GM12878 (cell line): ENCODE results near the gene RPS28.

Experiments
- FOXK2 ChIP-seq: fragments of 450-650 bp; IDR thresholded peaks from 2 replicates; pipeline ENCODE4 v1.6.1; 2017; ENCODE audit warnings: mild to moderate bottlenecking, moderate library complexity
- HDAC6 ChIP-seq: fragments of 200-600 bp; sonication (generic); IDR thresholded peaks from one replicate; pipeline ENCODE4 v1.8.0; 2017; ENCODE audit warnings: antibody characterized with exemption; ENCODE audit not compliant: unreplicated experiment
- HDGF ChIP-seq: fragments of 450-650 bp; IDR thresholded peaks from 2 replicates; pipeline ENCODE4 v1.6.1; 2016; ENCODE audit warnings: antibody characterized with exemption
- MTA2 ChIP-seq: fragments of 450-650 bp; IDR thresholded peaks from 2 replicates; pipeline ENCODE4 v1.6.1; 2016; ENCODE audit warnings: low read depth, mild to moderate bottlenecking, moderate library complexity
- NR2C1 ChIP-seq: fragments of 450-650 bp; IDR thresholded peaks from 2 replicates; pipeline ENCODE4 v1.6.1; 2017; ENCODE audit warnings: antibody characterized with exemption, mild to moderate bottlenecking, moderate library complexity
- POLR2AphosphoS5 ChIP-seq: IDR thresholded peaks from 2 replicates; pipeline ENCODE4 v1.6.1; 2011; ENCODE audit warnings: mild to moderate bottlenecking, low read length, inconsistent platforms
- TF ChIP-seq, protein P1 (sequence below), 3 experiments: IDR thresholded peaks in 2 of 3; conservative IDR thresholded peaks in 1 of 3; 2 replicates each; pipeline ENCODE4 v1.5.1; 2011; ENCODE audit warnings: low read depth in 3 of 3, low read length in 3 of 3, mild to moderate bottlenecking in 3 of 3, control low read depth in 2 of 3, moderate library complexity in 2 of 3, inconsistent platforms in 1 of 3, mixed read lengths in 1 of 3; ENCODE audit not compliant: control insufficient read depth in 2 of 3, insufficient read depth in 1 of 3; ENCODE audit errors: extremely low read depth in 1 of 3
- TF ChIP-seq, protein P2 (sequence below): fragments of 450-650 bp; IDR thresholded peaks from 2 replicates; pipeline ENCODE4 v1.6.1; 2017; ENCODE audit warnings: mild to moderate bottlenecking, low read depth, inconsistent platforms; ENCODE audit not compliant: poor library complexity, severe bottlenecking
- TF ChIP-seq, protein P3 (sequence below): IDR thresholded peaks from 2 replicates; pipeline ENCODE4 v1.6.1; 2012; ENCODE audit warnings: mild to moderate bottlenecking, low read depth, low read length

DNA sequence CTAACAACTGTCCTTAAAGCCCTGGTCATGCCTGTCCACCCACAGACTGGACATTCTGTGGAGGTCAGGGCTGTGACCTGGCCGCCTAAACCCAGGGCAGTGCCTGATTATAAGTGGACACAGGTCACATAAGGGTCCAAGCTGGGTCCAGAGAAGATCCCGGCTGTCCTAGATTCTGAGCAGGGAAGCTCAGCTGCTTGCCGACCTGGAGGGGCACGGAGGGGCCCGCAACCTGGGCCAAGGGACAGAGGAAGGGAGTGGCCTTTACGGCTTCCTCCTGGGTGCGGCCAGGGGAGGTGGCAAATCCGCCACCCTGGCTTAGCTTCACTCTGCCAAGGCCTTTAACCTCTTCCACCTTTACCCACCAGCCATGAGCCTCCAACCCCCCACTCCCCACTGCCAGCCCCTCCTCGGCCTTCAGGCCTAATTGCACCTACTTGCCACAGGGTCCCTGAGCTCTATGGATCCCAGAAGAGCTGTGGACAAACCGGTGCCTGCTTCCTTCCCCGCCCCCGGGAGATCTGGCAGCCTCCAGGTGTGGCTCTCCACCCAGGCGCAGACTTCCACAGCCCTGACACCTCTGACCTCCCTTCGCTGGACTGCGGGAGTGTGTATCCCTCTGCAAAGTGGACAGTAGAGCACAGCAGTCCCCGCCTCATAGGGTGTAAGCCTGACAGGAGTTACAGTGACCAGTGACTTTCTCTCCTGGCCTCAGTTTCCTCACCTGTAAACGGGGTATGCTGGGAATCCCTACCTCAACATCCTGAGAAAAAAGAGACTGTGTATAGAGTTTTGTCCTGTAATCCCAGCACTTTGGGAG is 14.9 kb upstream of the RPS28 start:
- no peak for TF ChIP-seq POLR2AphosphoS5
- no peak for TF ChIP-seq NR2C1
- TF ChIP-seq, protein P1, sequence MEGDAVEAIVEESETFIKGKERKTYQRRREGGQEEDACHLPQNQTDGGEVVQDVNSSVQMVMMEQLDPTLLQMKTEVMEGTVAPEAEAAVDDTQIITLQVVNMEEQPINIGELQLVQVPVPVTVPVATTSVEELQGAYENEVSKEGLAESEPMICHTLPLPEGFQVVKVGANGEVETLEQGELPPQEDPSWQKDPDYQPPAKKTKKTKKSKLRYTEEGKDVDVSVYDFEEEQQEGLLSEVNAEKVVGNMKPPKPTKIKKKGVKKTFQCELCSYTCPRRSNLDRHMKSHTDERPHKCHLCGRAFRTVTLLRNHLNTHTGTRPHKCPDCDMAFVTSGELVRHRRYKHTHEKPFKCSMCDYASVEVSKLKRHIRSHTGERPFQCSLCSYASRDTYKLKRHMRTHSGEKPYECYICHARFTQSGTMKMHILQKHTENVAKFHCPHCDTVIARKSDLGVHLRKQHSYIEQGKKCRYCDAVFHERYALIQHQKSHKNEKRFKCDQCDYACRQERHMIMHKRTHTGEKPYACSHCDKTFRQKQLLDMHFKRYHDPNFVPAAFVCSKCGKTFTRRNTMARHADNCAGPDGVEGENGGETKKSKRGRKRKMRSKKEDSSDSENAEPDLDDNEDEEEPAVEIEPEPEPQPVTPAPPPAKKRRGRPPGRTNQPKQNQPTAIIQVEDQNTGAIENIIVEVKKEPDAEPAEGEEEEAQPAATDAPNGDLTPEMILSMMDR (IDR thresholded peaks at IDR 0.05 in 2 of 3, conservative IDR thresholded peaks at IDR 0.05 in 1 of 3; ENCODE audit: control insufficient read depth in 2 of 3, extremely low read depth in 1 of 3, insufficient read depth in 1 of 3, low read depth in 3 of 3, low read length in 3 of 3) = no peak
- TF ChIP-seq FOXK2 = no peak
- TF ChIP-seq, protein P2, sequence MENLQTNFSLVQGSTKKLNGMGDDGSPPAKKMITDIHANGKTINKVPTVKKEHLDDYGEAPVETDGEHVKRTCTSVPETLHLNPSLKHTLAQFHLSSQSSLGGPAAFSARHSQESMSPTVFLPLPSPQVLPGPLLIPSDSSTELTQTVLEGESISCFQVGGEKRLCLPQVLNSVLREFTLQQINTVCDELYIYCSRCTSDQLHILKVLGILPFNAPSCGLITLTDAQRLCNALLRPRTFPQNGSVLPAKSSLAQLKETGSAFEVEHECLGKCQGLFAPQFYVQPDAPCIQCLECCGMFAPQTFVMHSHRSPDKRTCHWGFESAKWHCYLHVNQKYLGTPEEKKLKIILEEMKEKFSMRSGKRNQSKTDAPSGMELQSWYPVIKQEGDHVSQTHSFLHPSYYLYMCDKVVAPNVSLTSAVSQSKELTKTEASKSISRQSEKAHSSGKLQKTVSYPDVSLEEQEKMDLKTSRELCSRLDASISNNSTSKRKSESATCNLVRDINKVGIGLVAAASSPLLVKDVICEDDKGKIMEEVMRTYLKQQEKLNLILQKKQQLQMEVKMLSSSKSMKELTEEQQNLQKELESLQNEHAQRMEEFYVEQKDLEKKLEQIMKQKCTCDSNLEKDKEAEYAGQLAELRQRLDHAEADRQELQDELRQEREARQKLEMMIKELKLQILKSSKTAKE = no peak
- TF ChIP-seq MTA2 = no peak
- TF ChIP-seq HDGF = no peak
- no peak for TF ChIP-seq HDAC6
- TF ChIP-seq, protein P3, sequence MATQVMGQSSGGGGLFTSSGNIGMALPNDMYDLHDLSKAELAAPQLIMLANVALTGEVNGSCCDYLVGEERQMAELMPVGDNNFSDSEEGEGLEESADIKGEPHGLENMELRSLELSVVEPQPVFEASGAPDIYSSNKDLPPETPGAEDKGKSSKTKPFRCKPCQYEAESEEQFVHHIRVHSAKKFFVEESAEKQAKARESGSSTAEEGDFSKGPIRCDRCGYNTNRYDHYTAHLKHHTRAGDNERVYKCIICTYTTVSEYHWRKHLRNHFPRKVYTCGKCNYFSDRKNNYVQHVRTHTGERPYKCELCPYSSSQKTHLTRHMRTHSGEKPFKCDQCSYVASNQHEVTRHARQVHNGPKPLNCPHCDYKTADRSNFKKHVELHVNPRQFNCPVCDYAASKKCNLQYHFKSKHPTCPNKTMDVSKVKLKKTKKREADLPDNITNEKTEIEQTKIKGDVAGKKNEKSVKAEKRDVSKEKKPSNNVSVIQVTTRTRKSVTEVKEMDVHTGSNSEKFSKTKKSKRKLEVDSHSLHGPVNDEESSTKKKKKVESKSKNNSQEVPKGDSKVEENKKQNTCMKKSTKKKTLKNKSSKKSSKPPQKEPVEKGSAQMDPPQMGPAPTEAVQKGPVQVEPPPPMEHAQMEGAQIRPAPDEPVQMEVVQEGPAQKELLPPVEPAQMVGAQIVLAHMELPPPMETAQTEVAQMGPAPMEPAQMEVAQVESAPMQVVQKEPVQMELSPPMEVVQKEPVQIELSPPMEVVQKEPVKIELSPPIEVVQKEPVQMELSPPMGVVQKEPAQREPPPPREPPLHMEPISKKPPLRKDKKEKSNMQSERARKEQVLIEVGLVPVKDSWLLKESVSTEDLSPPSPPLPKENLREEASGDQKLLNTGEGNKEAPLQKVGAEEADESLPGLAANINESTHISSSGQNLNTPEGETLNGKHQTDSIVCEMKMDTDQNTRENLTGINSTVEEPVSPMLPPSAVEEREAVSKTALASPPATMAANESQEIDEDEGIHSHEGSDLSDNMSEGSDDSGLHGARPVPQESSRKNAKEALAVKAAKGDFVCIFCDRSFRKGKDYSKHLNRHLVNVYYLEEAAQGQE = no peak
